GM13977 (cell line): ENCODE data around the gene SPTBN5.

Experiments used
- DNase-seq: peaks from one replicate; pipeline ENCODE4 v3.0.0; 2012; ENCODE audit warnings: low spot score
- in situ Hi-C: fragments of 300-500 bp; cut with MboI; formaldehyde crosslinking; loops from one replicate; pipeline ENCODE4 v1.12.0; 2022; ENCODE audit warnings: low sequenced_read_pairs, low pct_unique_long_range_greater_than_20kb, mixed read lengths, inconsistent platforms; ENCODE audit not compliant: unreplicated experiment
- TF ChIP-seq, protein P1 (sequence below): IDR thresholded peaks from 2 replicates; pipeline ENCODE4 v1.5.1; 2012; ENCODE audit warnings: mild to moderate bottlenecking, control low read depth; ENCODE audit not compliant: insufficient read depth; ENCODE audit errors: extremely low read depth, missing control alignments

The SPTBN5 gene

DNA sequence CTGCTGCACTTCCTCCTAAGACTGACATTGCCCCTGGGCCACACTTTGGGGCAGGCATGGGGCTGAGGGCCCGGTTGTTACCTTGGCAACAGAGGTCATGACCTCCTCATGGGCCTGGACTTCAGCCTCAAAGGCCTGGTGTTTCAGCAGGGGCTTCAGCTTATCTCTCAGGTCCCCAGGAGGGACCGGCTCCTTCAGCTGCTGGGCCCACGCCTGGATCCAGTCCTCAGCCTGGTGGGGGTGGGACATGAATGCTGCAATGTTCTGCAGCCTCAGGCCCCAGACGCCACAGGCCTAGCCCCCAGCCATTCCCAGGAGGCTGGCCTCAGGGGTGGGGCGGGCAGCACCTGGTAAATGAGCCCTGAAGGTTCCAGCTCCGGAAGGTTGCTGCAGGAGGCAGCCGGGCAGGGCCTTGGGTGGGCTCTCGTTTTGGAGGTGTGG lies 27.6 kb downstream of the SPTBN5 start:
- TF ChIP-seq, protein P1, sequence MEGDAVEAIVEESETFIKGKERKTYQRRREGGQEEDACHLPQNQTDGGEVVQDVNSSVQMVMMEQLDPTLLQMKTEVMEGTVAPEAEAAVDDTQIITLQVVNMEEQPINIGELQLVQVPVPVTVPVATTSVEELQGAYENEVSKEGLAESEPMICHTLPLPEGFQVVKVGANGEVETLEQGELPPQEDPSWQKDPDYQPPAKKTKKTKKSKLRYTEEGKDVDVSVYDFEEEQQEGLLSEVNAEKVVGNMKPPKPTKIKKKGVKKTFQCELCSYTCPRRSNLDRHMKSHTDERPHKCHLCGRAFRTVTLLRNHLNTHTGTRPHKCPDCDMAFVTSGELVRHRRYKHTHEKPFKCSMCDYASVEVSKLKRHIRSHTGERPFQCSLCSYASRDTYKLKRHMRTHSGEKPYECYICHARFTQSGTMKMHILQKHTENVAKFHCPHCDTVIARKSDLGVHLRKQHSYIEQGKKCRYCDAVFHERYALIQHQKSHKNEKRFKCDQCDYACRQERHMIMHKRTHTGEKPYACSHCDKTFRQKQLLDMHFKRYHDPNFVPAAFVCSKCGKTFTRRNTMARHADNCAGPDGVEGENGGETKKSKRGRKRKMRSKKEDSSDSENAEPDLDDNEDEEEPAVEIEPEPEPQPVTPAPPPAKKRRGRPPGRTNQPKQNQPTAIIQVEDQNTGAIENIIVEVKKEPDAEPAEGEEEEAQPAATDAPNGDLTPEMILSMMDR = no peak
- in situ Hi-C loops = no loop called here
- DNase-seq = no peak

DNA sequence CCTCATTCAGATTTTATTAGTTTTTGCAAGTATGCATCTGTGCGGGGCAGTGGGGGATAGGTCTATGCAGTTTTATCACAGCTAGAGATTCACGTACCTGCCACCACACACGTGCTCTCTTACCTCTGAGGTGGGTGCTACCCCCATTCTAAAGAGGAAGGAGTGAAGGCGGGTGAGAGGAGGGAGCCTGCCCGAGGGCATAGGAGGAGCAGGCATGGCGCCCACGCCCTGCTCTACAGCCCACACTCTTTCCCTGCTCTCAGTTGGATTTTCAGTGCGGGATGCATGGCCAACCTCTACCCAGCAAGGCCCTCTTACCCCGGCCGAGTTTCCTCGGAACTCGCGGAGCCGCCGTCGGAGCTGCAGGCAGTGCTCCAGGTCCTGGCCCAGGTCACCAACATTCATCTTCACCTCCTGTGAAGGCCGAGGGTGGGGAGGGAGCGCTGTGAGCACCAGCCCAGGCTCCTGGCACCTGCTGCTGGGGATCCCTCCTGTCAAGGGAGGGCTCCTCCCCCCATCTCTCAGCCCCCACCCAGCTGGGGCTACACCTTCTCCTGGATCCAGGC lies 28.3 kb downstream of the SPTBN5 start:
- no peak for DNase-seq
- in situ Hi-C loops = no loop called here
- TF ChIP-seq, protein P1 = no peak

DNA sequence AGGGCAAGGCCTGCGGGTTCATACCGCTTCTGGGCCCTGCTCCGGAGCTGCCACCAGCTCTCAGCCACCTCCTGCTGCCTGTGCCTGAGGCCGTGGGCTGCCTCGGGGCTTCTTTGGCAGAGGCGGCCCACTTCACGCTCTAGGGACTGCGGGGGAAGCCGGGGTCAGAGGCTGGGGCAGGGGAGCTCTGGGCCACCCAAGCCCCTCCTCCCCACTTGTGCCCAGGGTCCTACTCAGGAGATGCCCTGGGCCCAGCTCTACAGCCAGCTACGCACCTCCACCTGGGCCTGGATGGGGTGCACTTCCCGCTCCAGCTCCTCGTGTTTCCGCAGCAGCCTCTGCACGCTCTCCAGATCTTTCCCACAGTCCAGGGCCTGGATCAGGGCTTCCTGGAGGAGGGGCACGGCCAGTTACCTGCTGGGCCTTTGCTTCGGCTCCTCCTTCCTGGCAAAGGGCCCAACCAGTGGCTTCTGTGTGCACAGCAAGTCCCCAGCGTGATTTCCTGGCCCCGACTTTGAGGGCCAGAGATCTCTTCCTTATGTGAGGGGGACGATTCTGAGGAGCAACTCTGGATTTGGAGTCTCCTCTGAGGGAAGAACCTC lies 31.2 kb downstream of the SPTBN5 start:
- TF ChIP-seq, protein P1 = no peak
- no peak for DNase-seq
- in situ Hi-C loops = no loop called here

- no peak for DNase-seq
- TF ChIP-seq, protein P1 = no peak
- in situ Hi-C loops = no loop called here
Observed at GRCh38 chr15:41861736-41862356, 32.0 kb downstream of the SPTBN5 start.

DNA sequence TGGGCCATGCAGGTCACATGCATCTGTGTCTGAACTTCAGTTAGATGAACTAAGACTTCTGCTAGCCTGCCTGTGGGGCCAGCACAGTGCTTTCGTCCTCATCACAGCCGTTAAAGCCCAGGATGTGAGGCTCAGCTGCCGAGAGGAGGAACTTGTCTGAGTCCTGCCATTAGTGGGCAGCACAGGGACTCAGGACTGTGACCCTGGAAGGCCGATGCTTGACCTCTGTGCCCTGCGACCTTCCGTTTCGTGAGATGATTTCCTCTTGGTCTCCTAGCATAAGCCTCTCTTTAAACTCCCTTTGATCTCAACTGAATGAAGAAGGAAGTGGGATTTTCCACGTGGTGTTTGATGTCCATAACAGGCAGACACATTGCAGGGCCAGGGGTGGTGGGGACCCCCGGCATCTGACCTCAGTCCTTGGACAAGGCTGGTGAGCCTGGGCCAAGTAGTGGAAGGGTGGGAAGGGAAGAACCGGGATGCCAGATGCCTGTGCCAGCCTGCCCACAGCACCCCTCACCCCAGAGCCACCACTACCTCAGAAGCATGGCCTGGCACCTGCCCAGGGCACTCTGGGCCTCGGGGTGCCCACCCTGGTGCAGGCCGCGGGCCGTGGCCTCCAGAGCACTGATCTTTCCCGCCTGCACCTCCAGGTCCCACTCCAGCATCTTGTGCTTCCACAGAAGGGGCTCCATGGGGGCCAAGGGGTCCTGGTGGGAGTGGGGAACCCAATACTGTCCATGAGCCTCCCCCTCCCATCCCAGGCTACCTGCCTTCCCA lies 33.6 kb downstream of the SPTBN5 start:
- in situ Hi-C loops = no loop called here
- no peak for DNase-seq
- TF ChIP-seq, protein P1 = peak; percentile 17

GRCh38 chr15:41858756-41859155 lies 35.1 kb downstream of the SPTBN5 start:
- DNase-seq = no peak
- in situ Hi-C loops = no loop called here
- TF ChIP-seq, protein P1 = no peak
